HT-29 (cell line): ENCODE measurements around the gene LRRFIP1. TPM values are rescaled to one million over a fixed set of nuclear protein-coding genes. Genes with fewer than 3 reads are reported as not detected.

Experiments
- DNase-seq: peaks from one replicate; pipeline ENCODE4 v3.0.0-alpha.2; 2015; ENCODE audit warnings: low spot score
- total RNA-seq: library from RNA; depleted of rRNA; stranded (reverse); fragments of >200 nt; shearing (Covaris generic); gene quantifications from 2 replicates; pipeline ENCODE4 v1.2.3, GENCODE V29; 2014

The LRRFIP1 gene
- total RNA-seq, 1 experiment from 2014 or later: 91.0 TPM

- DNase-seq: no peak
These were observed 10.4 kb upstream of the LRRFIP1 start for GRCh38 chr2:237616734-237617586.

GRCh38 chr2:237617587-237617982 lies 9.8 kb upstream of the LRRFIP1 start:
- DNase-seq: no peak

GRCh38 chr2:237618449-237618848 lies 8.9 kb upstream of the LRRFIP1 start:
- no peak for DNase-seq

GRCh38 chr2:237623428-237624403 lies 3.7 kb upstream of the LRRFIP1 start:
- no peak for DNase-seq

GRCh38 chr2:237624565-237624964 lies 2.8 kb upstream of the LRRFIP1 start:
- no peak for DNase-seq

- DNase-seq: no peak
These were observed 2.1 kb upstream of the LRRFIP1 start for GRCh38 chr2:237625216-237625705.

- DNase-seq: no peak
These were observed 1.6 kb upstream of the LRRFIP1 start for GRCh38 chr2:237625777-237626176.

- no peak for DNase-seq
These were observed 460 bp upstream of the LRRFIP1 start for GRCh38 chr2:237626813-237627440.

- DNase-seq: no peak
These were observed 1.1 kb downstream of the LRRFIP1 start for GRCh38 chr2:237628247-237629187.

- DNase-seq: no peak
These were observed 1.8 kb downstream of the LRRFIP1 start for GRCh38 chr2:237629188-237629534.

- DNase-seq: no peak
These were observed 2.4 kb downstream of the LRRFIP1 start for GRCh38 chr2:237629739-237630138.

GRCh38 chr2:237630216-237631000 lies 3.0 kb downstream of the LRRFIP1 start:
- no peak for DNase-seq

- DNase-seq: no peak
These were observed 3.8 kb downstream of the LRRFIP1 start for GRCh38 chr2:237631007-237631785.

GRCh38 chr2:237631801-237632585 lies 4.6 kb downstream of the LRRFIP1 start:
- no peak for DNase-seq

GRCh38 chr2:237633061-237633561 lies 5.7 kb downstream of the LRRFIP1 start:
- DNase-seq: no peak

GRCh38 chr2:237636578-237636977 lies 9.2 kb downstream of the LRRFIP1 start:
- DNase-seq: no peak

GRCh38 chr2:237637429-237638135 lies 10.2 kb downstream of the LRRFIP1 start:
- DNase-seq: no peak
